ENCODE measurements around the gene AMZ1.
A peak's percentile ranks its signal among the peaks of the same experiment; 100 is the strongest.
"Not testable (repeated sequence)": the region's sequence is repeated elsewhere in the genome, so short reads cannot be mapped to it uniquely, and the experiment has no call there.

Gene AMZ1

DNA sequence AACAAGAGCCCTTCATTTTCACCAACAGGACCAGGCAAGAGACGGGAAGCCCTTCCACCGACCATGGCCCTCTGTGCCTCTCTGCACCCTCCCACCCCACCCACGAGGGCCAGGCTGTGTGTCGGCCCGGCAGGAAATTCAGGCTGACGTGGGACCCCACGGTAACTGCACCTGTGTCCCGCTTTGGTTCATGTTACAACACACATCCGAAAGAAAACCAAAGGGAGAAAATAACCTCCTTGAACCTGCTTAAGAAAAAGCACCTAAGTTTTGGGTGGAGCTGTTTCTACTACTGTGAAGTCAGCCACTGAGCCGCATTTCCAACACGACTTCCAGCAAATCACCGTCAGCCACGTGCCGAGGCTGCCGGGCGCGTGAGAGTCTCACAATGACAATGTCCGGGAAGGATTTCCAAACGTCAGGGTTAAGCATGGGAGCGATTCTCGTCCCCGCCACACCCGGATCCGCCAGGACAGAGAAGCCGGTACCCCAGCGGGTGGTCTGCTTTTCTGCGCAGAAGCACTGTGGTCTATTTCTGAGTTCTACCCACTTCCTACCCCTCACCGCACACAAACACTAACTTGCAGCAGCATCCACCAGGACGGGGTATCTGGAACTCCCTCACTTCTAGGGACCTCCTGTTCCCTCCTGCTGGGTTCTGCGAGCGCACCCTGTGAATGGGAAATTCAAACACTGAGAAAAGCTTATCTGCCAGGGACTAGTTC is 36.6 kb downstream of the AMZ1 start:
- no peak for DNase-seq

DNA sequence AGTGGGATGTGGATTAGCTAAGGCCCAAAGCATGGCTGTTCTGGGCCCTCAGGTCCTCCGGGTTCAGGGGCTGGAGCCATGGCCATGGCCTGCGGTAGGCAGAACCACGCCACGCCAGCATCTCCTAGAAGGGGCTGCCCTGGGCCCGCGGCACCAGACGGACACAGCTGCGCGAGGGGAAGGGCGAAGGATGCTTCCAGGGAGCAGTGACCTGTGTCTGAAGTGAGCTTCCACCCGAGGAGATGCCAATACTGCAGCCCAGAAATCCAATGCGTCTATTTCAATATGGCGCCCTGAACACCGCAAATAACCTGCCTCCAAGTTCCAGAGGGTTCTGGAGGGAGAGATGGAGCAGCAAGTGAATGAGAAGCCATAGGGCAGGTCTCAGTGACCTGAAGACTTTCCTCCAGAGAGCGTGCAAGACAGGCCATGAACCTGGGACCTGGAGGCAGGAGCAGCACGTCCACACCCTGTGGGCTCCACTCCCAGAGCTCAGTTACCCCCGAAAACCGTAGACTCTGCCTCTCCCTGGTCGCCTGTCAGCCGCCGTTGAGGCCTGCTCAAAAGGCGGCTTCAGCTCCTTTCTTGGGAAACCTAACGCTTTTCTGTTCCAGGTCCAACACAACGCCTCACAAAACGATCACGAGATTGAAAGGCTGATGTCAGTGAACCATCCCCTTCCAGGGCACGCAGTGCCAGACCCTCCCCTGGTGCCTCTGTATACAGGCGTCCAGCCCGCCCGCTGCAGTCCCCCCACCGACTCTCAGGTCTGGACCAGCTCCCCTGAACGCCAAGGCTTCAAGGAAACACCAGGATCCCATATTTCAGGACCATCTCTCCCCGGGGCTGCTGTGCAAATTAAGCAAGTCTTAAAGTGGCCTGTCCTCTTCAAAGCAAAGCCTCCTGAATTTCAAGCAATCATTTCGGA is 37.4 kb downstream of the AMZ1 start:
- no peak for DNase-seq

DNA sequence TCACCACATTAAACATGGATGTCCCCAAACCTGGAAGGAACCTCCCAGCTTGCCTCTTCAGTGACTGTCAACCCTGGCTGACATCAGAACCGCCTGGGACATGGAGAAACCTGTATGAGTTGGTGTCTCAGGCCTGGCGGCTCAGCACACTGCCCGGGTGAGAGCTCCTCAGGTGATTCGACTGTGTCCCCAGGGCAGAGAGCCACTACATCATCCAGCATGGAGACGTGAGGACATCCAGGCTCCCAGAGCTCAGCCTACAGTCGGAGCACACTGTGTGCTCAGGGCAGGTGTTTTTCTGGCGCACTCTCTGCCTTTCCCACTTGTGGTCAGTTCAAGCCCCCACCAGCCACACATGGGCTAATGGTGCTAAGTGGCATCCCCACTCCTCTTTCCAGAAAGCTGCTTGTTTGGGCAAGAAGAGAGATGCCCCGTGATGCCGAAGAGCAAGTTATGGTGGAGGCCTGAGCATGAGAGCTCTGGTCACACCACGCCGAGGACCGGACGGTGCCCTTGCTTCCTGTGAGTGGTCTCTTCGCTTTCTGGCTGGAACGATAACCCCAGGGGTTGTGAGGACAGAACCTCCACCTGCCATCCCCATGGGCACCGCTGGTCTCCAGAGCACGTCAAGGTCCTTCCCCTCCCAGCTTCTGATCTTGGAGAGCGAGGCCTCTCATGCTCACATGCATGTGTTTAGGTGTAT is 38.5 kb downstream of the AMZ1 start:
- DNase-seq = no peak

DNA sequence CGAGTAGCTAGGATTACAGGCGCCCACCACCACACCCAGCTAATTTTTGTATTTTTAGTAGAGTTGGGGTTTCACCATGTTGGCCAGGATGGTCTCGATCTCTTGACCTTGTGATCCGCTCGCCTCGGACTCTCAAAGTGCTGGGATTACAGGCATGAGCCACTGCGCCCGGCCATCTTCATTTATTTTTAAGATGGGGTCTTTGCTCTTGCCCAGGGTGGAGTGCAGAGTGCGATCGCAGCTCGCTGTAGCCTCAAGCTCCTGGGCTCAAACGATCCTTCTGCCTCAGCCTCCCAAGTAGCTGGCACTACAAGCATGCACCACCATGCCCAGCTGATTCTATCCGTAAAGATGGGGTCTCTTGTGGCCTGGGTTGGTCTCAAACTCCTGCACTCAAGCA is 39.2 kb downstream of the AMZ1 start:
- not testable (repeated sequence) for DNase-seq

DNA sequence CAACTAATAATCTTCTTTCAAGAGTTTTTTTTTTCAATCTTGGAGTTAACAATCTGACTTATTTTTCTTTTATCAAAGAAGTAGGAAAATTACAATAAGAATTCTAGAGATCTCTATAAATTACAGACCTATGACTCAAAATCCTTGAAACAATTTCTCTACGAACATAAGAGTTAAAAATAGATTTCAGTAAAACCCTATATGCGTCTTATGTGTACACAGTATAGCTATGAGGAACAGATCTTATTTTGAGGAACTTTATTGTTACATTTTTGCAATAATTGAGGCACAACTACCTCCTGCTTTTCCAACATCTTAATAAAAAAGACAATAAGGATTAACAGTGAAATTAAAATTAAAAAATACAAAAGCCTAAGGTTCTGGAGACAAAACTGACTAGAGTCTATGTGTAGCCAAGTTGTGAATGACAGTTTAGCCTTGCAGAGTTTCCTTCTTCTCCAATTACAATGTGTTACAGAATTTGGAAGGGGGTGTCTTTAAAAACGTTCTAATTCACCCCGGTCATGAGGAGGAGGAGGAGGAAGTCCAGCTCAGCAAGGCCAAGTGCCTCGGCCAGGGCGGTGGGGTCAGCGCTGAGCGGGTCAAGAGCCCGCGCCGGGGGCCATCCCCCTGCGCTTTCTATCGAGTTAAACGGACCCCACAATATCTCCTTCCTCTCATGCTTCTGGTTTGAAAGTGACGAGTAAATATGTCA is 40.5 kb downstream of the AMZ1 start:
- DNase-seq = no peak

DNA sequence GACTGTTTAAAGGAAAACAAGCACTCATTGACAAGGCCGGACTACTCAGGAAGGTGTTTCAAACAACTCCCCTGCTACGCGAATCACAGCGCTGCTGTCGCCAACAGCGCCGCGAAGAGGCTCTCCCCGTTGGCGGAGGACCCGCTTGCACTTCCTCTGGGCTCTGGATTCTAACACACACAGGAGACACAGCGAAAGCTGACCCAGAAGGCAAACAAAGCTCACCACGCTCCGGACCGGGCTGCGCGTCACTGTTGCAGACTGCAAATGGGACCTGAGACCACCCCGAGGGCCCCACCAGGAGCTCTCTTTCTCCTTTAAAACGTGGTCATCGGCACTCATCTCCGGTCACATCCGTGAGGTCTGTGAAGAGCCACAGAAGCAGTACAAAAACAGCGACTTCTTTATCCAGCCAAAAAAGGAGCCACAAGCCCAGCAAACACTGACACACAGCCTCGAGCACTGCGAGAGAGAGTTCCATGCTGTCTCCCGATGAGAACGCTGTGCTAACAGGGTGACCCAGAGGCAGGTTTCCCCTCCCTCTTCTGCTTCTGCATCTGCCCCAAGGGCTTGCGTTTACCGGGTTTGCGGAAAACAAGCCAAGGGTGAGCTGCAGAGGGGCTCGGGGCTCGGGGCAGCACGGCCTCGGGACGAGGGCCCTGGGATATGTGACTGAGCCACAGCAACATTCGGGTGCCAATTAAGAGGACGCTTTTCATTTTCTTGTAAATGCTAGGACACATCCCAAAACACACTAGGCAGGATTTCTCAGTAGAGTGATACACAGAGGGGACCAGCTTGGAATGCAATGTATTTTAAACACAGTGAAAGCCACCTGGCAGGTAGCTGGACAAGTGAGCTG is 41.3 kb downstream of the AMZ1 start:
- peak in 26 of 51 donors; percentile 21 to 69 (median 42) for DNase-seq

DNA sequence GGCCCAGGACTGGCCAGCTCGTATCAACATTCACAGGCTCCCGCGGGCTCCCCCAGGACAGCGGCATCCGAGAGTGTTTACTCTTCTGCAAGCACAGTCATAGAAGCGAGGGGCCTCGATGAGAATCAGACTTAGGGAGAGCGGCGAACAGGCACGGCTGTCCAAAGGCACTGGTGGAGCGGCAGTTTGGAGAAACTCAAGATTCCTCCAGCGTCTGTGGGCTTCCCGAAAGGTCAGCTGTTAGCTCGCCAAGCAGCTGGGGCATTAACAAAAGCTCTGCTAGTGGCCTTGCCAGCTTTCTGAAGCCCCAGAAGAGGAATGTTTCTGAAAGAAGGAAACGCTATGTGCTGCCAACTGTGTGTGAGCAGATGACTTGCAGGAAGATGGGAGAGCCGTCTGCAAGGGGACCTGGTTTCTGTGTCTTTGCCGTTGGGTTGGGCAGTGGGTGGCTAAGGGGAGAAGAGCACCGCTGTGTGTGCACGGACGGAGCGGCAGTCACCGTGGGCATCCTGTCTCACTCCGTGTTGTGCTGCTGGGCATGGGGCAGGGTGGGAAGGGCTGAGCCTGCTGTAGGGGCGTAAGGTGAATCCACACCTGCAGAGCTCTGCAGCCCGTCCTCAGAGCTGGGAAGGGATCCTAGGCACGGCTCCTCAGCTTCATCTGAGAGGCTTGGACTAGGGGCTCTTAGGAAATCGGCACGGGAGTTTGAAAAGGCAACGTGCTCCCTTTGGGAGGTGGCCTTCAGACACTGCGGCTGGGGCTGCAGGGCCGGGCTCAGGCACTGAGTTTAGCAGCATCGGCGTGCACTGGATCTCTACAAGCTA is 42.1 kb downstream of the AMZ1 start:
- DNase-seq = peak in 42 of 51 donors; percentile 23 to 89 (median 69)

DNA sequence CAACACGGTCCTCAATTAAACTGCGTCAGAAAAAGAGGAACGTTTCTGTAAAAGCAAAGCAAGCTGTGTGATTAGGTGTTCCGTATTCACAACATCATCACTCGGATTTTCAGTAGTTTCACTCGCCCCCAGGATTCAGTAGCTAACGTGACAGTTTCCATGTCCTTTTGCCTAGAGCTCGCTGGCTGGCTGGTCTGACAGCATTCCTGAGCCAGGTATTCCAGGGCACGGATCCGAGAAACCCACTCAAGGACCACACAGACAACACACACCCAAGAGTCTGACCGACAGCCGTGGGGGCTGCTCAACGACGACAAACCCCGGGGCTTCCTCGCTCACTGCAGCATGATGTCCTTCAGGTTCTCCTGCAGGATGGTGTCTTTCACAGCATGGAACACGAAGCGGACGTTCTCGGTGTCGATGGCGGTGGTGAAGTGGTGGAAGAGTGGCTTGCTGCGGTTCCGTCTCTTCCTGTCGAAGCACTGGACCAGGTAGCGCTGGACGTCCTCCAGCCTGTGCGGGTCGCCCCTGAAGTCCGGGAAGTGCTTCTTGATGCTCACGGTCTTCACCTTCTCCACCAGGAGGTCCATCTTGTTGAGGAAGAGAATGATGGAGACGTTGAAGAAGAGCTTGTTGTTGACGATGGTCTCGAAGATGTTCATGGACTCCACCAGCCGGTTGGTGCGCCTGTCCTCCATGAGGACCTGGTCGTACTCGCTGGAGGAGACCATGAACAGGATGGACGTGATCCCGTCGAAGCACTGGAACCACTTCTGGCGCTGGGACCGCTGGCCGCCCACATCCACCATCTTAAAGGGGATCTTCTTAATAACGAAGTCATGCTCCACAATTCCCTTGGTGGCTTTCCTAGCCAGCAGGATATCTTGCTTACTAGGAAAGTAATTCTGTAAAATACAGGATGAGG is 43.1 kb downstream of the AMZ1 start:
- no peak for DNase-seq

DNA sequence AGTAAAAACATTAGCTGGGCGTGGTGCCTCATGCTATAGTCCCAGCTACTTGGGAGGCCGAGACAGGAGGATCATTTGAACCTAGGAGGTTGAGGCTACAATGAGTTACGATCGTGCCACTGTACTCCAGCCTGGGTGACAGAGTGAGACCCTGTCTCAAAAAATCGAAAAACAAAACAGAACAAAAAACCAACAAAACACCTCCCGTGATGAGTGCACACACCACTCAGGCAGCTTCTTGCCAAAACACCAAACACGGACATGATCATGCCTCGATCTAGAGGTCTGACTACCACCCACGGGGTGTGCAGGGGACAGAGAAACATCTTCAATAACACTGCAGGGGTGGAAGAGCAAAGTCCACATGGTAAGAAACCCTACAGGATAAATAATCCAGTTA is 44.4 kb downstream of the AMZ1 start:
- no peak for DNase-seq

DNA sequence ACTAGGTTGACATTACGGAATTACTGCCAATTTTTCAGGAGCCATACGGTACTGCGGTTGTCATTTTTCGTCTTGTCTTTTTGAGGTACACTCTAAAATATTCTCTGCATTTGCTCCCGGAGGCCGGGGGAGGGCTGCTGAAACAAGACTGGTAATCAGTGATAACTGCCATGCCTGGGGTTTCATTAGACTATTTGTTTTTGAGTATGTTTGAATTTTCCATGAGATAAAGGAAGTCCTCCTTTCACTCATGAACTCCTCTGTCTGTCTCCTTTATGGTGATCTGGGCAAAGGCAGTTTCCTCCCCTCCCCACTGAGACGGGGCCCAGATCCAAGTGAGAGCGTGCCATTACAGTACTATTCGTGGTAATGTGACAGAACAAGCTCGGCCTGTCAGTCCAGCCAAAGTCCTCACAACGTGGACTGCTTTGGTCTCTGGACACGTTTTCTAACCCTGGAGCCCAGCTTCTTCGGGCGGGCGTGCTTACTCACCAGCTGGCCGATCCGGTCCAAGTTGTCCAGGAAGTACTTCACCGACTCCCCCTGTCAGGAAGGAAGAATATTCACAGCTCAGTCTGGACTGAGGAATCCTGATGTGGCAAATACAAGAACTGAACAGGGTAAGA is 45.1 kb downstream of the AMZ1 start:
- DNase-seq = peak in 20 of 51 donors; percentile 27 to 68 (median 46)

DNA sequence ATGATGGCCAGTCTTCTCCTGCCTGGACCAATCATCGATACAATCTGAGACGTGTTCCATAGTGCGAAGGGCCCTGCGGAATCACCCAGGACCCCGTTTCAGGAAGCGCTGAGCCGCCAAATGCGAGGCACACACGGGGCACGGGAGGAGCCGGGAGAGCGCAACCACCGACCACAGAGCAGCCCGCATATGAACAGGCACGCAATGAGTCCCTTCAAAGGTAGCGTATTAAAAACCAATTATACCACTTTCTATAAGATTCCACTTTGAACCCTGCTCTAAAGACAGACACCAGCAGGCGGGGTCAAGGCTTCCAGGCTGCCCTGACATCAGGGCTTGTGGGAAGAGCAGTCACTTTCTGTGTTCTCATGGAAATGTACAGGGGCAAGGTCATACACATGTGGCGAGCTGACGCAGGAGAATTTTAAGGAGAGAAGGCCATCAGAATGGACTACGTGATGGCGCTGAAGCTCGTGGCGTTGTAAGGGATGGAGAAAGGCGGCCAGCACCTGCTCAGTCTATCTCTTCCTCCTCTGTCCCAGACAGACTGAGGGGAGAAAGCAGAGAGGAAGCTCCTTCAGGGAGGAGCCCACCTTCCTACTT is 46.2 kb downstream of the AMZ1 start:
- no peak for DNase-seq

DNA sequence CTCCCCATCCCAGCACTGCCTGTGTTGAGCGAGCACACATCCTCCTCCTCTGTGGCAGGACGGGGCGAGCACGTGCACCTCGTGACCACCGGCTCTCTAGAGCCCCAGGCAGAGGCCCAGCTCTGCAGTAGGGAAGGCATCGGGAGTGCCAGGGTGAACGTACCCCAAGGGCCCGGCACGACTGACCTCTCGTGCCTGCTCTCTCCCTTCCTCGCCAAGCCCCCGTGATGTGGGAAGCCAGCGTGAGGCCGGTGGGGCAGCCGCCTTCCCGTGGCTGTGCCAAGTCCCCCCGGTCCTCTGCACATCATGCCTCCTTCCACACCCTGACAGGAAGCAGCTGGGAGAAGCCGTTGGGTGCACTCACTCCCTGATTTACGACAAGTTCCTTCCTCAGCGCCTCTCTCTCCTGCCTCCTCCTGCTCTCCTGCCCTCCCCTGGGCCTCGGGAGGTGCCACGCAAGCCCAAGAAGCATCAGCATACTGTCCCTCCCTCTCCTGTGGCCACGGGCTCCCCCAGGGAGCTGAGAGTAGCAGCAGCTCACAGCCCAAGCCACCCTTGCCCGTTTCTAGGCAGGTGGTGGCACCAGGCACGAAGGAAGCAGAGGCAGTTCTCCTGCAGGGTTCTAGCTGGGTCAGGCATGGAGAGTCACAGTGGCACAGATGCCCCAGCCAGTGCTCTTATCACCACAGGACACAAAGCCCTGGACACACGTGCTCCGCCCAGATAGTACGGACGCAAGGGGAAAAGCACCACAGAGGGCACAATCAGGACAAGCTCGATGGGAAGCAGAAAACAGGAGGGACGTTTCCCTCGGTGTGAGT is 47.0 kb downstream of the AMZ1 start:
- peak in 11 of 51 donors; percentile 21 to 58 (median 35) for DNase-seq

DNA sequence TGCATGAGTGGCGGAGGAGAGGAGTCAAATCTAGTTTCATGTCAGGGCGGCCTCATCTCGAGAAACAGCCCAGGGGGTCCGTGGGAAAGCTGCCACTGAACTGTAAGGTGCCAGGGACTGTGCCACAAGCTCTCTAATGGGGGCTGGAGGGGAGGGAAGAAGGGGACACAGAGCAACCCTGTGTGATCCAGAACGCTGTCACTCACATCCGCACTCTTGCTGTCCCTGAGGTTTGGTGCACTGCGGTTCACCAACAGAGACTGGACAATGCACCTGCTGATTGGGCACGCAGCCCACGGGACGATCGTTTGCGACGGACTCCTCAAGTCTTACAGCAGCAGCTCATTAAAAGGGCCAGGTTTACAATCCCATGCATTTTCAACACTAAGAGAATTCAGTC is 47.7 kb downstream of the AMZ1 start:
- no peak for DNase-seq

DNA sequence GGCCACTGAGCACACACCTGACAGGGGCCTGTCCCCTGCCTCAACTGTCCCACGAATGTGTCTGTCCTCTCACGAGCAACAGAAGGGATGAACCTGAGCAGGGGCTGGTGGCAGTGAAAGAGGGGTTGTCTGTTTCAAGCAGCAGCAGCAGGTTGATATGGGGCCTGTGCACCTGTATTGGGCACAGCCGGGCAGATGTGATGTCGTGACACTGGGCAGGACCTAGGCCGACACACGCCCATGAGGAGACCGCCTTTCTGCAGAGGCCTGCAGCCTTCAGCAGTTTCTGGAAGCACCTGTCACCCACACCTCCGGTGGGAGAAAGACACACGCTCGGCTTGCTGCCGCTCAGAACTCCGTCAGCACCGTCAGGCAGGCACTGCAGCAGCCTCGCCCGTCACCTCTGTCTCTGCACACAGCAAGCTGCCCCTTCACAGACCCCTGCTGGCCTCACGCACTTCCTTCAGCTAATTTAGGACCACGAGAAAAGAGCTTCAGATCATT is 48.5 kb downstream of the AMZ1 start:
- no peak for DNase-seq

DNA sequence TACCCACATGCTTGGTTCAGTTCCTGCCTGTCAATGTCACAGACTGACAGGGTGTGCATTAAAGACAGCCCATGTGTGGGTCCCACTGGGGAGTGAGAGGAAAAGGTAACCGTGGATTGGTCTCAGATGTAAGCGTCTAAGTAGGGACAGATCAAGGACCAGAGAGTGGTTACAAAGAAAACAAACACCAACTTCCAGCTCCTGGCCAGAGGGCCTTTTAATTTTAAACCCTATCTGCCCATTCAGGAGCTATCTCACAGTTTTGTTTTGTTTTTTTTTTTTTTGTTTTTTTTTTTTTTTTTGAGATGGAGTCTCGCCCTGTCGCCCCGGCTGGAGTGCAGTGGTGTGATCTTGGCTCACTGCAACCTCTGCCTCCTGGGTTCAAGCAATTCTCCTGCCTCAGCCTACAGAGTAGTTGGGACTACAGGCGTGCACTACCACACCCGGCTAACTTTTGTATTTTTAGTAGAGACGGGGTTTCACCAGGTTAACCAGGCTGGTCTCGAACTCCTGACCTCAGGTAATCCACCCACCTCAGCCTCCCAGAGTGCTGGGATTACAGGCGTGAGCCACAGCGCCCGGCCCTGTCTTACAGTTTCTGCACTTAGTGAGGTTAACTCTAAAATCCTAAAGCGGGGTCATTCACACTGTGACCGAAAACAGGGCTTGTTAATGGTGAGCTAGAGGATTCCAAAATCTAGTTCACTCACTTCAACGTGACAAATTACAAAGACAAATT is 49.2 kb downstream of the AMZ1 start:
- DNase-seq = not testable (repeated sequence)
